NK-92 (cell line): ENCODE data around the gene TMEM87B.
"Not testable (repeated sequence)": the region's sequence is repeated elsewhere in the genome, so short reads cannot be mapped to it uniquely, and the experiment has no call there.

Source experiments
- DNase-seq: peaks from one replicate; lab custom pipeline; 2025; ENCODE audit not compliant: unreplicated experiment; lab: John Stamatoyannopoulos, UW

The TMEM87B gene

GRCh38 chr2:112118148-112118547 lies 63.1 kb downstream of the TMEM87B start:
- no peak for DNase-seq

- DNase-seq = no peak
These were observed 66.7 kb downstream of the TMEM87B start for GRCh38 chr2:112121682-112122254.

GRCh38 chr2:112129060-112129459 lies 74.0 kb downstream of the TMEM87B start:
- no peak for DNase-seq

- no peak for DNase-seq
These were observed 78.3 kb downstream of the TMEM87B start for GRCh38 chr2:112133344-112133743.

- DNase-seq = no peak
These were observed 79.1 kb downstream of the TMEM87B start for GRCh38 chr2:112134120-112134519.

GRCh38 chr2:112136096-112136495 lies 81.0 kb downstream of the TMEM87B start:
- DNase-seq = no peak

- DNase-seq = no peak
These were observed 82.6 kb downstream of the TMEM87B start for GRCh38 chr2:112137516-112138158.

- no peak for DNase-seq
These were observed 83.3 kb downstream of the TMEM87B start, which contains the start of gene FBLN7 for GRCh38 chr2:112138159-112139032. TSS of gene FBLN7 (plus strand) at chr2:112138385. CDS start at chr2:112138656, 271 bp downstream.

GRCh38 chr2:112139033-112139614 lies 84.1 kb downstream of the TMEM87B start:
- DNase-seq = not testable (repeated sequence)

GRCh38 chr2:112139661-112140204 lies 84.7 kb downstream of the TMEM87B start:
- not testable (repeated sequence) for DNase-seq

GRCh38 chr2:112140205-112140802 lies 85.2 kb downstream of the TMEM87B start:
- DNase-seq = no peak

GRCh38 chr2:112140899-112141625 lies 86.0 kb downstream of the TMEM87B start:
- DNase-seq = no peak

GRCh38 chr2:112141626-112142007 lies 86.5 kb downstream of the TMEM87B start:
- no peak for DNase-seq

GRCh38 chr2:112142525-112143078 lies 87.5 kb downstream of the TMEM87B start:
- DNase-seq = no peak

- DNase-seq = no peak
These were observed 88.1 kb downstream of the TMEM87B start for GRCh38 chr2:112143150-112143549.

GRCh38 chr2:112144966-112145365 lies 89.9 kb downstream of the TMEM87B start:
- no peak for DNase-seq

- no peak for DNase-seq
These were observed 92.5 kb downstream of the TMEM87B start for GRCh38 chr2:112147382-112148168.

GRCh38 chr2:112148477-112148876 lies 93.4 kb downstream of the TMEM87B start:
- DNase-seq = no peak

GRCh38 chr2:112149194-112149593 lies 94.1 kb downstream of the TMEM87B start:
- no peak for DNase-seq
